Stimulated activated CD8-positive, alpha-beta memory T cell treated with anti-CD3 and anti-CD28 coated beads, Interleukin-4, amount 100 ng/mL, for 48 hours (primary cell): ENCODE results near the gene MRPS12.
"Not testable (repeated sequence)": the region's sequence is repeated elsewhere in the genome, so short reads cannot be mapped to it uniquely, and the experiment has no call there.

Experiments
- DNase-seq: peaks from one replicate; pipeline ENCODE4 v3.0.0-alpha.2; 2020

The MRPS12 gene

DNA sequence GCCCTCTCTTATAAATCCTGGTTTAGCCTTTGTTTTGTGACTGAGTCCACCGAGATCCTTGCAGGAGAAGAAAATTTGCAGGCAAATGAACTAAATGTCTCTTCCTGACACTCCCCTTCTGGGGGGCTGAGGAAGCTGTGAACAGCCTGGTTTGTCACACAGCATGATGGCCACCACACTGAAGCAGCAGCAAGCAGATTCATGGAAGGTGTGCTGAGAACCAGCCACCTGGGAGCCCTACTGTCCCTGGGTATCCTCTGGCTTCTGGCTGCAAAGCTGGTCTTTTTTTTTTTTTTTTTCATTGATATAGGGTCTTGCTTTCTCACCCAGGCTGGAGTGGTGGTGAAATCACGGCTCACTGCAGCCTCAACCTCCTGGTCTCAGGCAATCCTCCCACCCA lies 11.2 kb downstream of the MRPS12 start:
- DNase-seq, result no peak

GRCh38 chr19:38942471-38943181 lies 11.9 kb downstream of the MRPS12 start:
- no peak for DNase-seq

- DNase-seq, result no peak
These were observed 14.3 kb downstream of the MRPS12 start for GRCh38 chr19:38944981-38945506.

GRCh38 chr19:38945562-38946228 lies 15.0 kb downstream of the MRPS12 start:
- peak; percentile 41 for DNase-seq

- DNase-seq, result no peak
These were observed 15.7 kb downstream of the MRPS12 start for GRCh38 chr19:38946229-38947010.

DNA sequence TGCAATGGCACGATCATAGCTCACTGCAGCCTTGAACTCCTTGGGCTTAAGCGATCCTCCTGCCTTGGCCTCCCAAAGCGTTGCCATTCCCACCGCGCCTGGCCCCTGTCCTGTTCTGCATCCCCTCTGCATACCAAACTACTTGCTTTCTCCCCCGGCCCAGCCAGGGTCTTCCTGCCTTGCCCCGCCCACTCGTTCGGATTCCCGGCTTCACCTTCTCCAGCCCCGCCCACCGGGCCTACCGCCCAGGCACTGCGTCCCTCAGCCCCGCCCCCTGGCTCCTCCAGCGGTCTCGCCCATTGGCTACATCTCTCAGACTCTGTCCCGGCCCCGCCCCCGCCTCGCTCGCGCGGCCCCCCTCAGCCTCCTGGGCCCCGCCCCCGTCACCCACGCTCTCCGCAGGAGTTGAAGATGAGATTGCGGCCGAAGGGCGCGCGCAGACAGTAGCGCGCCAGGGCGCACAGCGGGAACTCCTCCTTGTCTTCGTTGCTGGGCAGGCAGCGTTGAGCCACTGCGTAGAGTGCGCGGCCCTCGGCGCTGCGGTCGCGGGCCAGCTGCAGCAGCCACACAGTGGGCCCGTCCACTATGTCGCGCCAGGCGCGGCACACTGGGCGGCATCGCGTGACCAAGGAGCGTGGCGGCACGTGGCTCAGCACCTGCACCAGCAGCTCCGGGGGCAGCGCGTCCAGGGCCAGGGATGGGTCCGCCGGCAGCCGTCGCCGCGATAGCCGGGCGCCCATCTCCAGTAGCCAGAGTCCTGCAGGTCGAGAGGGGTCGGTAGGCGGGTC lies 19.0 kb downstream of the MRPS12 start:
- peak; percentile 94 for DNase-seq

- DNase-seq, result no peak
These were observed 20.4 kb downstream of the MRPS12 start for GRCh38 chr19:38951187-38951586.

- no peak for DNase-seq
These were observed 21.8 kb downstream of the MRPS12 start for GRCh38 chr19:38952395-38953165.

- no peak for DNase-seq
These were observed 22.9 kb downstream of the MRPS12 start for GRCh38 chr19:38953677-38954076.

GRCh38 chr19:38956264-38956663 lies 25.5 kb downstream of the MRPS12 start:
- DNase-seq, result no peak

DNA sequence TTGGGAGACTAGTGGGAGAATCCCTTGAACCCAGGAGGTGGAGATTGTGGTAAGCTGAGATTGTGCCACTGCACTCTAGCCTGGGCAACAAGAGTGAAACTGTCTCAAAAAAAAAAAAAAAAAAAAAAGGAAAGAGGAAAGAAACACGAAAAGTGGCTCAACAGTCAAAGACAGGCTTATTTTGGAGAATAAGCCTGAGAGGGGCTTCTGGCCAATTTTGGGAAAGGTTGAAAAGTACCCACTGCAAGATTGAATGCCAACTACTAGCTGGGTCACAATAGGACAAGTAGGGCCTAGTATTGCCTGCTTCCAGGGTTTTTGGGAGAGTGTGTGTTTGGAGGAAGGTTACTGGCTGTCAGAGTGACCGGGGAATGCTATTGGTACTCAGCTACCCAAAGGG lies 27.6 kb downstream of the MRPS12 start:
- DNase-seq, result no peak

- DNase-seq, result no peak
These were observed 28.9 kb downstream of the MRPS12 start for GRCh38 chr19:38959618-38960017.

DNA sequence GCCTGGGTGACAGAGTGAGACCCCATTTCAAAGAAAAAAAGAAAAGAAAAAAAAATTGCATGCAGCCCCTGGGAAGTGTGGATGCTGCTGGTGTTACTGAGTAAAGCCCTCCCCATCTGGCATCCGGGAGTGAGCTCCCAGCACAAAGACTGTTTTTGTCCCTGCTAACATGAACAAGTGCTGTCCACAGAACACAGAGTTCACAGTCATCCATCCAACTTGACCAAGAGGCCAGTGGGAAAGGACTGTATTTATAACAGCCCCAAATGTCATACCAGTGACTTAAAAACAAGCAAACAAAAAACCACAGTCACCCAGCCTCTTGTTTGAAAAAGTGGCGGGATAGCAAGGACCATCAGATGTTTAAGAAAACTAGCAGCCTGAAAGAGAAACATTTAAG lies 34.0 kb downstream of the MRPS12 start:
- no peak for DNase-seq

DNA sequence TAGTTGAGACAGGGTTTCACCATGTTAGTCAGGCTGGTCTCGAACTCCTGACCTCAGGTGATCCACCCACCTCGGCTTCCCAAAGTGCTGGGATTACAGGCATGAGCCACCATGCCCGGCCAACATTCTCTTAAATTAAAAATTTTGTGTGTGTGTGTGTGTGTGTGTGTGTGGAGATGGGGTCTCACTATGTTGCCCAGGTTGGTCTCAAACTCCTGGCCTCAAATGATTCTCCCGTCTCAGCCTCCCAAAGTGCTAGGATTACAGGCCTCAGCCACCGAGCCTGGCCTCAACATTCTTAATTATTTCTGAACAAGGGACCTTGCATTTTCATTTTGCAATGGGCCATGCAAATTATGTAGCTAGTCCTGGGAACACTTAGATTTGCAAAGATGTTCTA lies 35.4 kb downstream of the MRPS12 start:
- DNase-seq, result not testable (repeated sequence)

DNA sequence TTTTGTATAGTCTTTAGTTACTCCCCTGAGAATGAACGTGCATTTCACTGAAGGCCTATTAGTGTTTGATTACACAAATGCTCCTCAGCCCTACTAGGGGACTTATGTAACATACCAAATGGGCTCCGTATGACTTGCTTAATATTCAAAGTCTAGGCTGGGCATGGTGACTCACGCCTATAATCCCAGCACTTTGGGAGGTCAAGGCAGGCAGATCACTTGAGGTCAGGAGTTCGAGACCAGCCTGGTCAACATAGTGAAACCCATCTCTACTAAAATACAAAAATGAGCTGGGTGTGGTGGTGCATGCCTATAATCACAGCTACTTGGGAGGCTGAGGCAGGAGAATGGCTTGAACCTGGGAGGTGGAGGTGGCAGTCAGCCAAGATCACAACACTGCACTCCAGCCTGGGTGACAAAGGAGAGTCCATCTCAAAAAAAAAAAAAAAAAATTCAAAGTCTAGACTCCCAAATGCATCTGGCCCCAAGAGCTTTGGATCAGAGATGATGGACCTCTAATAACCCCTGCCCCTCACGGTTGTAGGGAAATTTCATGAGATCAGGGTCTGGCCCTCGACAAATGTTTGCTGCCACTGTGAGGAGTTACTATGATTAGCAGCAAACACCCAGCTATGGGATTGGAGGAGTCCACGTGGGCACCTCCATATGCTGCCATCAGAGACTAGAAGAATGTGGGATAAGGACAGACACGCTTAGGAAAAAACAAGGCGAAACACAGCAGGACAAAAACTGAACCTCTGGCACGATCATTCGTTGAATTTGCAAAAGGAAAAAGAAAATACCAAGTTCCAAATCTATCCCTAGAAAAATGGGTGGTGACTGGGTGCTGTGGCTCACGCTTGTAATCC lies 40.2 kb downstream of the MRPS12 start:
- DNase-seq, result no peak

DNA sequence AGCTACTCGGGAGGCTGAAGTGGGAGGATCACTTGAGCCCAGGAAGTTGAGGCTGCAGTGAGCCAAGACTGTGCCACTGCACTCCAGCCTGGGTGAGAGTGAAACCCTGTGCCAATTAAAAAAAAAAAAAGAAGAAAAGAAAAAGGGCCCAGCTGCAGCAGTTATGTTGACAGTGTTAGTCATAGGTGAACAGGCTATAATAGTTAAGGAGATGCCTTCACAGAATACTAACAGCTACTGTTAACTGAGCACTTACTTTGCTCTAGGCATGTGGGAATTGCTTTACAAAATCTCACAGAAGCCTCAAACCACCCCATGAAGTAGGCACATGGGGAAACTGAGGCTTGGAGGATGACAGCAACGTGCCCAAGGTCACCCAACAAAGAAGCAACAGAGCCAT lies 40.9 kb downstream of the MRPS12 start:
- no peak for DNase-seq

- DNase-seq, result no peak
These were observed 44.0 kb downstream of the MRPS12 start for GRCh38 chr19:38974624-38975213.

DNA sequence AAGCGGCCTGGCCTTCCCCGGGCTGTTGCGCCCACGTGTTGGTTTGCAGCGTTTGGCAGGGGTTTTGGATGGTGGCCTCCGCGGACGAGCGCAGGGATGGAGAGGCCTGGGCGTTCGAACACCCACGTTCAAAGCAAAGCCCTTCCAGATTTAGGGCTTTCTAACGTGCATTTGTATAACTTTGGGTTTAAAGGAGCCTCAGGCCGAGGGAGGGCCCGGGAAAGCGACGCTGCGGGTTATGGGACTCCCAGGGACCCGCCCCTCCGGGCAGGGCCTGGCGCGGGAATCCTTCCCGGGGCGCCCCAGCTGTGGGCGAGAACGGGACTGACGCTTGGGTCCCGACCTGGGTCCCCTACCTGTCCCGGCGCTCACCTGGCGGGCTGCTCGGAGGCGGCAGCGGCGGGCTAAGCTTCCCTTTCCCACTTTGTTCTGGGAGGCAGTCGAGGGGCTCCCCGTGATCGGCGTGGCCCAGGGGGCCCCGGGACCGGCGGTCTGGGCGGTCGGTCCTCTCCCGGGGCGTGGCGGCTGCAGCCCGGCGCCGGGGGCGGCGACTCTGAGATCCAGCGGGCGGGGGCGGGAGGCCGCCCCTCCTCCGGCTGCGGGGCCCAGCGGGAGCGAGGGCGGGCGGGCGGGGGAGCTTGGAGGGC lies 44.6 kb downstream of the MRPS12 start, which contains the start of gene FBXO17:
Gene FBXO17, minus strand, starts transcription at position 529 of the 647 bp plus-strand sequence. CDS start 25,423 bp downstream, outside the sequence.
- no peak for DNase-seq

- DNase-seq, result no peak
These were observed 45.1 kb downstream of the MRPS12 start for GRCh38 chr19:38975861-38976271.
